ENCODE measurements around the gene ITIH3.

The ITIH3 gene

GRCh38 chr3:52809149-52809548, 14.6 kb downstream of the ITIH3 start:
- Histone ChIP-seq H3K36me3 (ENCODE audit: control insufficient read depth, insufficient read depth, low read length) (no peaks in the 10 kb centered on the region), H3K4me1 (ENCODE audit: control insufficient read depth, insufficient read depth, low read length) (no peaks in the 10 kb centered on the region), H3K4me3 (ENCODE audit: low read depth, low read length) (no peak overlapping the region), H3K9me3 (ENCODE audit: control insufficient read depth, insufficient read depth, low read length) (no peaks in the 10 kb centered on the region), H3K27me3 (ENCODE audit: control insufficient read depth, insufficient read depth, low read length) (no peaks in the 10 kb centered on the region), H3K9ac (ENCODE audit: low read depth, low read length) (no peak overlapping the region)

- H3K9me3 ChIP-seq (ENCODE audit: control insufficient read depth, insufficient read depth, low read length): no peaks in the 10 kb centered on the region
- H3K4me1 ChIP-seq (ENCODE audit: control insufficient read depth, insufficient read depth, low read length): no peaks in the 10 kb centered on the region
- H3K27me3 ChIP-seq (ENCODE audit: control insufficient read depth, insufficient read depth, low read length): no peaks in the 10 kb centered on the region
- H3K9ac ChIP-seq (ENCODE audit: low read depth, low read length): no peak overlapping the region
- H3K4me3 ChIP-seq (ENCODE audit: low read depth, low read length): no peak overlapping the region
- H3K36me3 ChIP-seq (ENCODE audit: control insufficient read depth, insufficient read depth, low read length): no peaks in the 10 kb centered on the region
Measured at GRCh38 chr3:52809662-52810377, 15.2 kb downstream of the ITIH3 start.

GRCh38 chr3:52810923-52811322, 16.3 kb downstream of the ITIH3 start:
- Histone ChIP-seq H3K36me3 (ENCODE audit: control insufficient read depth, insufficient read depth, low read length) (no peaks in the 10 kb centered on the region), H3K27me3 (ENCODE audit: control insufficient read depth, insufficient read depth, low read length) (no peaks in the 10 kb centered on the region), H3K9ac (ENCODE audit: low read depth, low read length) (no peak overlapping the region), H3K4me3 (ENCODE audit: low read depth, low read length) (no peak overlapping the region), H3K4me1 (ENCODE audit: control insufficient read depth, insufficient read depth, low read length) (no peaks in the 10 kb centered on the region), H3K9me3 (ENCODE audit: control insufficient read depth, insufficient read depth, low read length) (no peaks in the 10 kb centered on the region)

GRCh38 chr3:52811452-52812011, 16.9 kb downstream of the ITIH3 start:
- no peak overlapping the region for H3K4me3 ChIP-seq (ENCODE audit: low read depth, low read length)
- no peaks in the 10 kb centered on the region for H3K36me3 ChIP-seq (ENCODE audit: control insufficient read depth, insufficient read depth, low read length)
- H3K9me3 ChIP-seq (ENCODE audit: control insufficient read depth, insufficient read depth, low read length): no peaks in the 10 kb centered on the region
- H3K27me3 ChIP-seq (ENCODE audit: control insufficient read depth, insufficient read depth, low read length): no peaks in the 10 kb centered on the region
- H3K4me1 ChIP-seq (ENCODE audit: control insufficient read depth, insufficient read depth, low read length): no peaks in the 10 kb centered on the region
- H3K9ac ChIP-seq (ENCODE audit: low read depth, low read length): no peak overlapping the region

- Histone ChIP-seq H3K9ac (ENCODE audit: low read depth, low read length) (no peak overlapping the region), H3K27me3 (ENCODE audit: control insufficient read depth, insufficient read depth, low read length) (no peaks in the 10 kb centered on the region), H3K4me1 (ENCODE audit: control insufficient read depth, insufficient read depth, low read length) (no peaks in the 10 kb centered on the region), H3K36me3 (ENCODE audit: control insufficient read depth, insufficient read depth, low read length) (no peaks in the 10 kb centered on the region), H3K4me3 (ENCODE audit: low read depth, low read length) (no peak overlapping the region), H3K9me3 (ENCODE audit: control insufficient read depth, insufficient read depth, low read length) (no peaks in the 10 kb centered on the region)
Measured at GRCh38 chr3:52813810-52814209, 19.2 kb downstream of the ITIH3 start.

- no peak overlapping the region for H3K4me3 ChIP-seq (ENCODE audit: low read depth, low read length)
- H3K27me3 ChIP-seq (ENCODE audit: control insufficient read depth, insufficient read depth, low read length): no peaks in the 10 kb centered on the region
- H3K9ac ChIP-seq (ENCODE audit: low read depth, low read length): no peak overlapping the region
- peaks cover 2% of the 10 kb centered on the region for H3K4me1 ChIP-seq (ENCODE audit: control insufficient read depth, insufficient read depth, low read length)
- no peaks in the 10 kb centered on the region for H3K36me3 ChIP-seq (ENCODE audit: control insufficient read depth, insufficient read depth, low read length)
- no peaks in the 10 kb centered on the region for H3K9me3 ChIP-seq (ENCODE audit: control insufficient read depth, insufficient read depth, low read length)
Measured at GRCh38 chr3:52816199-52816598, 21.6 kb downstream of the ITIH3 start.

- H3K27me3 ChIP-seq (ENCODE audit: control insufficient read depth, insufficient read depth, low read length): no peaks in the 10 kb centered on the region
- H3K9ac ChIP-seq (ENCODE audit: low read depth, low read length): no peak overlapping the region
- H3K4me3 ChIP-seq (ENCODE audit: low read depth, low read length): no peak overlapping the region
- H3K36me3 ChIP-seq (ENCODE audit: control insufficient read depth, insufficient read depth, low read length): no peaks in the 10 kb centered on the region
- H3K9me3 ChIP-seq (ENCODE audit: control insufficient read depth, insufficient read depth, low read length): no peaks in the 10 kb centered on the region
- H3K4me1 ChIP-seq (ENCODE audit: control insufficient read depth, insufficient read depth, low read length): peaks cover 2% of the 10 kb centered on the region
Measured at GRCh38 chr3:52816654-52817053, 22.1 kb downstream of the ITIH3 start.

GRCh38 chr3:52817221-52817620, 22.6 kb downstream of the ITIH3 start:
- Histone ChIP-seq H3K36me3 (ENCODE audit: control insufficient read depth, insufficient read depth, low read length) (no peaks in the 10 kb centered on the region), H3K9ac (ENCODE audit: low read depth, low read length) (no peak overlapping the region), H3K9me3 (ENCODE audit: control insufficient read depth, insufficient read depth, low read length) (no peaks in the 10 kb centered on the region), H3K4me1 (ENCODE audit: control insufficient read depth, insufficient read depth, low read length) (peaks cover 2% of the 10 kb centered on the region), H3K27me3 (ENCODE audit: control insufficient read depth, insufficient read depth, low read length) (no peaks in the 10 kb centered on the region), H3K4me3 (ENCODE audit: low read depth, low read length) (no peak overlapping the region)

- no peak overlapping the region for H3K9ac ChIP-seq (ENCODE audit: low read depth, low read length)
- no peaks in the 10 kb centered on the region for H3K9me3 ChIP-seq (ENCODE audit: control insufficient read depth, insufficient read depth, low read length)
- H3K27me3 ChIP-seq (ENCODE audit: control insufficient read depth, insufficient read depth, low read length): no peaks in the 10 kb centered on the region
- no peak overlapping the region for H3K4me3 ChIP-seq (ENCODE audit: low read depth, low read length)
- H3K4me1 ChIP-seq (ENCODE audit: control insufficient read depth, insufficient read depth, low read length): peaks cover 2% of the 10 kb centered on the region
- no peaks in the 10 kb centered on the region for H3K36me3 ChIP-seq (ENCODE audit: control insufficient read depth, insufficient read depth, low read length)
Measured at GRCh38 chr3:52817860-52818259, 23.3 kb downstream of the ITIH3 start.

GRCh38 chr3:52819936-52820335, 25.3 kb downstream of the ITIH3 start:
- Histone ChIP-seq H3K4me1 (ENCODE audit: control insufficient read depth, insufficient read depth, low read length) (peaks cover 2% of the 10 kb centered on the region), H3K9me3 (ENCODE audit: control insufficient read depth, insufficient read depth, low read length) (no peaks in the 10 kb centered on the region), H3K9ac (ENCODE audit: low read depth, low read length) (no peak overlapping the region), H3K4me3 (ENCODE audit: low read depth, low read length) (no peak overlapping the region), H3K36me3 (ENCODE audit: control insufficient read depth, insufficient read depth, low read length) (no peaks in the 10 kb centered on the region), H3K27me3 (ENCODE audit: control insufficient read depth, insufficient read depth, low read length) (no peaks in the 10 kb centered on the region)

- Histone ChIP-seq H3K4me1 (ENCODE audit: control insufficient read depth, insufficient read depth, low read length) (peaks cover 2% of the 10 kb centered on the region), H3K4me3 (ENCODE audit: low read depth, low read length) (no peak overlapping the region), H3K36me3 (ENCODE audit: control insufficient read depth, insufficient read depth, low read length) (no peaks in the 10 kb centered on the region), H3K27me3 (ENCODE audit: control insufficient read depth, insufficient read depth, low read length) (no peaks in the 10 kb centered on the region), H3K9me3 (ENCODE audit: control insufficient read depth, insufficient read depth, low read length) (no peaks in the 10 kb centered on the region), H3K9ac (ENCODE audit: low read depth, low read length) (no peak overlapping the region)
Measured at GRCh38 chr3:52820736-52821135, 26.1 kb downstream of the ITIH3 start.

- H3K27me3 ChIP-seq (ENCODE audit: control insufficient read depth, insufficient read depth, low read length): no peaks in the 10 kb centered on the region
- H3K4me3 ChIP-seq (ENCODE audit: low read depth, low read length): no peak overlapping the region
- H3K9me3 ChIP-seq (ENCODE audit: control insufficient read depth, insufficient read depth, low read length): no peaks in the 10 kb centered on the region
- H3K9ac ChIP-seq (ENCODE audit: low read depth, low read length): no peak overlapping the region
- H3K4me1 ChIP-seq (ENCODE audit: control insufficient read depth, insufficient read depth, low read length): peaks cover 2% of the 10 kb centered on the region
- no peaks in the 10 kb centered on the region for H3K36me3 ChIP-seq (ENCODE audit: control insufficient read depth, insufficient read depth, low read length)
Measured at GRCh38 chr3:52822363-52822762, 27.8 kb downstream of the ITIH3 start.

Data from iPS-15b (cell line).